Measurements from ENCODE around the gene ATP1A4. TPM values are rescaled to one million over a fixed set of nuclear protein-coding genes. Genes with fewer than 3 reads are reported as not detected.

The ATP1A4 gene
- total and polyA plus RNA-seq, 2 of the 13 experiments (the other 11 are each of a cell fraction or from before 2014, with no cell fraction given): not detected

DNA sequence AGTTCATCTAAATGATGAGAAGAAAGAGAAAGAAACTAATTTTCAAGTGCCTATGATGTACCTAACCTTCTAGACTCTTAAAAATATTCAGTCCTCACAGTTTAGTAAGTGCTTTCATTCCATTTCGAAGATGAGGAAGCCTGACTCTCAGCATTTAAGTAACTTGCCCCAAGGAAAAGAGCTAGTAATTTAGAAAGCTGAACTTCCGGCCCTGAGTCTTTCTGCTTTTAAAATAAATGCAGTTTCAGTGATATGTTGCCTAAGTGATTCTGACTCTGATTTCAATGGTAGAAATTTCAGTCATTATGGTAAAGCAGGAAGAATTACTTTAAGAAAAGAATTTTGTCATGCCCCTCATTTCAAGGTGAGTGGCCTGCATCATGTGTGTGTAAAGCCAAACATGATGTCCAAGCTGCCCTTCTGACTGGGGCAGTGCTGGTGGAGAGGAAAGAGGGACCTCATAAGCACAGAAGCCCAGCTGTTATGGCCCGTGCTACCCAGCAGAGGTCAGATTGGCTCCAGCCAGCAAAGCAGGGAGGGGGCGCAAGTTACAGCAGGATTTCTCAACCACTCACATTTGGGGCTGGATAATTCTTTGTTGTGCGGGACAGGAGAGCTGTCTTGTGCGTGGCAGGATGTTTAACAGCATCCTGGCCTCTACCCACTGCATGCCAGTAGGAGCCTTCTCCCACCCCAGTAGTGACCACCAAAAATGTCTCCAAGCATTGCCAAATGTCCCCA lies 10.7 kb downstream of the ATP1A4 start (continued):
- TF ChIP-seq CBX5 (CRISPR knock-in tag; IDR thresholded peaks at IDR 0.05; ENCODE audit: borderline replicate concordance): no peak
- no peak for TF ChIP-seq SMARCE1 (IDR thresholded peaks at IDR 0.05; ENCODE audit: borderline replicate concordance)
- TF ChIP-seq FOSL1 (CRISPR knock-in tag; IDR thresholded peaks at IDR 0.05; ENCODE audit: borderline replicate concordance): no peak
- no peak for TF ChIP-seq SMAD3 (CRISPR knock-in tag; IDR thresholded peaks at IDR 0.05)
- no peak for TF ChIP-seq CAMTA2 (CRISPR knock-in tag; IDR thresholded peaks at IDR 0.05; ENCODE audit: borderline replicate concordance)
- TF ChIP-seq, protein P1, sequence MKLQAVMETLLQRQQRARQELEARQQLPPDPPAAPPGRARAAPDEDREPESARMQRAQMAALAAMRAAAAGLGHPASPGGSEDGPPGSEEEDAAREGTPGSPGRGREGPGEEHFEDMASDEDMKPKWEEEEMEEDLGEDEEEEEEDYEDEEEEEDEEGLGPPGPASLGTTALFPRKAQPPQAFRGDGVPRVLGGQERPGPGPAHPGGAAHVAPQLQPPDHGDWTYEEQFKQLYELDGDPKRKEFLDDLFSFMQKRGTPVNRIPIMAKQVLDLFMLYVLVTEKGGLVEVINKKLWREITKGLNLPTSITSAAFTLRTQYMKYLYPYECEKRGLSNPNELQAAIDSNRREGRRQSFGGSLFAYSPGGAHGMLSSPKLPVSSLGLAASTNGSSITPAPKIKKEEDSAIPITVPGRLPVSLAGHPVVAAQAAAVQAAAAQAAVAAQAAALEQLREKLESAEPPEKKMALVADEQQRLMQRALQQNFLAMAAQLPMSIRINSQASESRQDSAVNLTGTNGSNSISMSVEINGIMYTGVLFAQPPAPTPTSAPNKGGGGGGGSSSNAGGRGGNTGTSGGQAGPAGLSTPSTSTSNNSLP (IDR thresholded peaks at IDR 0.05; ENCODE audit: low read depth, low read length): no peak
- no peak for TF ChIP-seq ZFP62 (CRISPR knock-in tag; IDR thresholded peaks at IDR 0.05)
- TF ChIP-seq, protein P2, sequence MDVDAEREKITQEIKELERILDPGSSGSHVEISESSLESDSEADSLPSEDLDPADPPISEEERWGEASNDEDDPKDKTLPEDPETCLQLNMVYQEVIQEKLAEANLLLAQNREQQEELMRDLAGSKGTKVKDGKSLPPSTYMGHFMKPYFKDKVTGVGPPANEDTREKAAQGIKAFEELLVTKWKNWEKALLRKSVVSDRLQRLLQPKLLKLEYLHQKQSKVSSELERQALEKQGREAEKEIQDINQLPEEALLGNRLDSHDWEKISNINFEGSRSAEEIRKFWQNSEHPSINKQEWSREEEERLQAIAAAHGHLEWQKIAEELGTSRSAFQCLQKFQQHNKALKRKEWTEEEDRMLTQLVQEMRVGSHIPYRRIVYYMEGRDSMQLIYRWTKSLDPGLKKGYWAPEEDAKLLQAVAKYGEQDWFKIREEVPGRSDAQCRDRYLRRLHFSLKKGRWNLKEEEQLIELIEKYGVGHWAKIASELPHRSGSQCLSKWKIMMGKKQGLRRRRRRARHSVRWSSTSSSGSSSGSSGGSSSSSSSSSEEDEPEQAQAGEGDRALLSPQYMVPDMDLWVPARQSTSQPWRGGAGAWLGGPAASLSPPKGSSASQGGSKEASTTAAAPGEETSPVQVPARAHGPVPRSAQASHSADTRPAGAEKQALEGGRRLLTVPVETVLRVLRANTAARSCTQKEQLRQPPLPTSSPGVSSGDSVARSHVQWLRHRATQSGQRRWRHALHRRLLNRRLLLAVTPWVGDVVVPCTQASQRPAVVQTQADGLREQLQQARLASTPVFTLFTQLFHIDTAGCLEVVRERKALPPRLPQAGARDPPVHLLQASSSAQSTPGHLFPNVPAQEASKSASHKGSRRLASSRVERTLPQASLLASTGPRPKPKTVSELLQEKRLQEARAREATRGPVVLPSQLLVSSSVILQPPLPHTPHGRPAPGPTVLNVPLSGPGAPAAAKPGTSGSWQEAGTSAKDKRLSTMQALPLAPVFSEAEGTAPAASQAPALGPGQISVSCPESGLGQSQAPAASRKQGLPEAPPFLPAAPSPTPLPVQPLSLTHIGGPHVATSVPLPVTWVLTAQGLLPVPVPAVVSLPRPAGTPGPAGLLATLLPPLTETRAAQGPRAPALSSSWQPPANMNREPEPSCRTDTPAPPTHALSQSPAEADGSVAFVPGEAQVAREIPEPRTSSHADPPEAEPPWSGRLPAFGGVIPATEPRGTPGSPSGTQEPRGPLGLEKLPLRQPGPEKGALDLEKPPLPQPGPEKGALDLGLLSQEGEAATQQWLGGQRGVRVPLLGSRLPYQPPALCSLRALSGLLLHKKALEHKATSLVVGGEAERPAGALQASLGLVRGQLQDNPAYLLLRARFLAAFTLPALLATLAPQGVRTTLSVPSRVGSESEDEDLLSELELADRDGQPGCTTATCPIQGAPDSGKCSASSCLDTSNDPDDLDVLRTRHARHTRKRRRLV (CRISPR knock-in tag; IDR thresholded peaks at IDR 0.05): no peak
- TF ChIP-seq, protein P3, sequence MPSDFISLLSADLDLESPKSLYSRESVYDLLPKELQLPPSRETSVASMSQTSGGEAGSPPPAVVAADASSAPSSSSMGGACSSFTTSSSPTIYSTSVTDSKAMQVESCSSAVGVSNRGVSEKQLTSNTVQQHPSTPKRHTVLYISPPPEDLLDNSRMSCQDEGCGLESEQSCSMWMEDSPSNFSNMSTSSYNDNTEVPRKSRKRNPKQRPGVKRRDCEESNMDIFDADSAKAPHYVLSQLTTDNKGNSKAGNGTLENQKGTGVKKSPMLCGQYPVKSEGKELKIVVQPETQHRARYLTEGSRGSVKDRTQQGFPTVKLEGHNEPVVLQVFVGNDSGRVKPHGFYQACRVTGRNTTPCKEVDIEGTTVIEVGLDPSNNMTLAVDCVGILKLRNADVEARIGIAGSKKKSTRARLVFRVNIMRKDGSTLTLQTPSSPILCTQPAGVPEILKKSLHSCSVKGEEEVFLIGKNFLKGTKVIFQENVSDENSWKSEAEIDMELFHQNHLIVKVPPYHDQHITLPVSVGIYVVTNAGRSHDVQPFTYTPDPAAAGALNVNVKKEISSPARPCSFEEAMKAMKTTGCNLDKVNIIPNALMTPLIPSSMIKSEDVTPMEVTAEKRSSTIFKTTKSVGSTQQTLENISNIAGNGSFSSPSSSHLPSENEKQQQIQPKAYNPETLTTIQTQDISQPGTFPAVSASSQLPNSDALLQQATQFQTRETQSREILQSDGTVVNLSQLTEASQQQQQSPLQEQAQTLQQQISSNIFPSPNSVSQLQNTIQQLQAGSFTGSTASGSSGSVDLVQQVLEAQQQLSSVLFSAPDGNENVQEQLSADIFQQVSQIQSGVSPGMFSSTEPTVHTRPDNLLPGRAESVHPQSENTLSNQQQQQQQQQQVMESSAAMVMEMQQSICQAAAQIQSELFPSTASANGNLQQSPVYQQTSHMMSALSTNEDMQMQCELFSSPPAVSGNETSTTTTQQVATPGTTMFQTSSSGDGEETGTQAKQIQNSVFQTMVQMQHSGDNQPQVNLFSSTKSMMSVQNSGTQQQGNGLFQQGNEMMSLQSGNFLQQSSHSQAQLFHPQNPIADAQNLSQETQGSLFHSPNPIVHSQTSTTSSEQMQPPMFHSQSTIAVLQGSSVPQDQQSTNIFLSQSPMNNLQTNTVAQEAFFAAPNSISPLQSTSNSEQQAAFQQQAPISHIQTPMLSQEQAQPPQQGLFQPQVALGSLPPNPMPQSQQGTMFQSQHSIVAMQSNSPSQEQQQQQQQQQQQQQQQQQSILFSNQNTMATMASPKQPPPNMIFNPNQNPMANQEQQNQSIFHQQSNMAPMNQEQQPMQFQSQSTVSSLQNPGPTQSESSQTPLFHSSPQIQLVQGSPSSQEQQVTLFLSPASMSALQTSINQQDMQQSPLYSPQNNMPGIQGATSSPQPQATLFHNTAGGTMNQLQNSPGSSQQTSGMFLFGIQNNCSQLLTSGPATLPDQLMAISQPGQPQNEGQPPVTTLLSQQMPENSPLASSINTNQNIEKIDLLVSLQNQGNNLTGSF (CRISPR knock-in tag; IDR thresholded peaks at IDR 0.05): no peak
- TF ChIP-seq, protein P4, sequence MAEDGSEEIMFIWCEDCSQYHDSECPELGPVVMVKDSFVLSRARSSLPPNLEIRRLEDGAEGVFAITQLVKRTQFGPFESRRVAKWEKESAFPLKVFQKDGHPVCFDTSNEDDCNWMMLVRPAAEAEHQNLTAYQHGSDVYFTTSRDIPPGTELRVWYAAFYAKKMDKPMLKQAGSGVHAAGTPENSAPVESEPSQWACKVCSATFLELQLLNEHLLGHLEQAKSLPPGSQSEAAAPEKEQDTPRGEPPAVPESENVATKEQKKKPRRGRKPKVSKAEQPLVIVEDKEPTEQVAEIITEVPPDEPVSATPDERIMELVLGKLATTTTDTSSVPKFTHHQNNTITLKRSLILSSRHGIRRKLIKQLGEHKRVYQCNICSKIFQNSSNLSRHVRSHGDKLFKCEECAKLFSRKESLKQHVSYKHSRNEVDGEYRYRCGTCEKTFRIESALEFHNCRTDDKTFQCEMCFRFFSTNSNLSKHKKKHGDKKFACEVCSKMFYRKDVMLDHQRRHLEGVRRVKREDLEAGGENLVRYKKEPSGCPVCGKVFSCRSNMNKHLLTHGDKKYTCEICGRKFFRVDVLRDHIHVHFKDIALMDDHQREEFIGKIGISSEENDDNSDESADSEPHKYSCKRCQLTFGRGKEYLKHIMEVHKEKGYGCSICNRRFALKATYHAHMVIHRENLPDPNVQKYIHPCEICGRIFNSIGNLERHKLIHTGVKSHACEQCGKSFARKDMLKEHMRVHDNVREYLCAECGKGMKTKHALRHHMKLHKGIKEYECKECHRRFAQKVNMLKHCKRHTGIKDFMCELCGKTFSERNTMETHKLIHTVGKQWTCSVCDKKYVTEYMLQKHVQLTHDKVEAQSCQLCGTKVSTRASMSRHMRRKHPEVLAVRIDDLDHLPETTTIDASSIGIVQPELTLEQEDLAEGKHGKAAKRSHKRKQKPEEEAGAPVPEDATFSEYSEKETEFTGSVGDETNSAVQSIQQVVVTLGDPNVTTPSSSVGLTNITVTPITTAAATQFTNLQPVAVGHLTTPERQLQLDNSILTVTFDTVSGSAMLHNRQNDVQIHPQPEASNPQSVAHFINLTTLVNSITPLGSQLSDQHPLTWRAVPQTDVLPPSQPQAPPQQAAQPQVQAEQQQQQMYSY (CRISPR knock-in tag; IDR thresholded peaks at IDR 0.05): no peak
- TF ChIP-seq ZNF850 (CRISPR knock-in tag; conservative IDR thresholded peaks at IDR 0.05): no peak
- TF ChIP-seq SYNCRIP (IDR thresholded peaks at IDR 0.05; ENCODE audit: insufficient read depth, low read depth, low read length): no peak

Measured in HepG2 (cell line).